HG03095 (cell line): ENCODE measurements around the gene ZBTB16.

Experiments
- ATAC-seq: cut with Tn5 transposase; IDR thresholded peaks from one replicate; pipeline ENCODE4 v1.9.1; 2021; ENCODE audit warnings: moderate library complexity; ENCODE audit not compliant: unreplicated experiment

ZBTB16 gene

GRCh38 chr11:114105611-114106010 lies 46.1 kb downstream of the ZBTB16 start:
- ATAC-seq, result no peak

- ATAC-seq, result no peak
Observed at GRCh38 chr11:114106047-114106446, 46.5 kb downstream of the ZBTB16 start.

- no peak for ATAC-seq
Observed at GRCh38 chr11:114106986-114107385, 47.5 kb downstream of the ZBTB16 start.

- no peak for ATAC-seq
Observed at GRCh38 chr11:114108501-114109205, 49.1 kb downstream of the ZBTB16 start.

GRCh38 chr11:114109206-114110090 lies 49.9 kb downstream of the ZBTB16 start:
- ATAC-seq, result no peak

- no peak for ATAC-seq
Observed at GRCh38 chr11:114110123-114110522, 50.6 kb downstream of the ZBTB16 start.

- no peak for ATAC-seq
Observed at GRCh38 chr11:114110952-114111947, 51.7 kb downstream of the ZBTB16 start.

- no peak for ATAC-seq
Observed at GRCh38 chr11:114115451-114115928, 56.0 kb downstream of the ZBTB16 start.

- ATAC-seq, result no peak
Observed at GRCh38 chr11:114116357-114116756, 56.8 kb downstream of the ZBTB16 start.

- no peak for ATAC-seq
Observed at GRCh38 chr11:114116800-114117199, 57.3 kb downstream of the ZBTB16 start.

- no peak for ATAC-seq
Observed at GRCh38 chr11:114120606-114121005, 61.1 kb downstream of the ZBTB16 start.

GRCh38 chr11:114121138-114121537 lies 61.6 kb downstream of the ZBTB16 start:
- no peak for ATAC-seq

- ATAC-seq, result no peak
Observed at GRCh38 chr11:114121804-114122504, 62.4 kb downstream of the ZBTB16 start.

- ATAC-seq, result no peak
Observed at GRCh38 chr11:114122686-114123085, 63.2 kb downstream of the ZBTB16 start.

GRCh38 chr11:114123692-114124330 lies 64.3 kb downstream of the ZBTB16 start:
- no peak for ATAC-seq

- no peak for ATAC-seq
Observed at GRCh38 chr11:114124601-114125144, 65.2 kb downstream of the ZBTB16 start.

- ATAC-seq, result no peak
Observed at GRCh38 chr11:114125531-114125930, 66.0 kb downstream of the ZBTB16 start.

GRCh38 chr11:114125959-114126358 lies 66.4 kb downstream of the ZBTB16 start:
- ATAC-seq, result no peak

- no peak for ATAC-seq
Observed at GRCh38 chr11:114128399-114128798, 68.9 kb downstream of the ZBTB16 start.
